Mononuclear cell (primary cell): ENCODE results near the gene MYO1F. TPM values are rescaled to one million over a fixed set of nuclear protein-coding genes. Genes with fewer than 3 reads are reported as not detected.

Source experiments
- H3K27me3 ChIP-seq: 2 replicates; pipeline ENCODE4 v1.6.0; 2011; ENCODE audit warnings: low read length, control low read depth; ENCODE audit not compliant: insufficient read depth
- H3K4me1 ChIP-seq: 2 replicates; pipeline ENCODE4 v1.5.1; 2011; ENCODE audit warnings: mild to moderate bottlenecking, low read length, control low read depth; ENCODE audit not compliant: insufficient read depth
- H3K4me3 ChIP-seq: 2 replicates; pipeline ENCODE4 v1.5.1; 2011; ENCODE audit warnings: mild to moderate bottlenecking, low read length, moderate library complexity
- H3K9me3 ChIP-seq: 2 replicates; pipeline ENCODE4 v1.5.1; 2011; ENCODE audit warnings: low read depth, mild to moderate bottlenecking, control low read depth, low read length
- total RNA-seq: library from RNA; depleted of rRNA; stranded (reverse); fragments of >200 nt; gene quantifications from one replicate; pipeline ENCODE4 v1.2.3, GENCODE V29; 2012

The MYO1F gene
- total RNA-seq, 1 donor = 145 TPM

DNA sequence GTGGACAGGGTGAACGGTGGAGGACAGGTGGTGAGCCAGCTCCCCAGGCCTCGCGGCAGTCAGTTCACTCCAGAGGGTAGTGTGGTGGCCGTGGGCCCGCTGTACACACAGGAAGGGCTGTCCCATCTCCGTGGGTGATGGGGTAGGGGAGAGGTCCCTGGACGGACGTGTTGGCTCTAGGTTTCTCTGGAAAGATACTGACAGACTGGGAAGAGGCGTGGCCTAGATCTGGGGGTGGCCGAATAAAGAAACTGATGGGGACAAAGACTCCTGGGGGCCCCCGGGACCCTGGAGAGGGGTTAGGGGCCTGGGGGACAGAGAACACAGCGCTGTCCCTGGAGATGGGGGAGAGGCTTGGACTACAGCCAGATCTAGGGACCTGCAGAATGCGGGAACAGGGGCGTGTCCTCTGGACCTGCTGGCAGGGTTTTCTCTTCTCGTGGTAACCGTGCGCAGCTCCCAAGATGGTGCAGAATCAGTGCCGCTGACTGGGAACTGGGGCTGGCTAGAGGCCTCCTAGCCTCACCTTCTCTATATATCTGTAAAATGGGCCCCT, 70.8 kb downstream of the MYO1F start:
- Histone ChIP-seq H3K27me3 (no peaks in the 10 kb centered on the region), H3K9me3 (no peaks in the 10 kb centered on the region), H3K4me1 (peaks cover 57% of the 10 kb centered on the region), H3K4me3 (peak overlapping the region; percentile 43)

DNA sequence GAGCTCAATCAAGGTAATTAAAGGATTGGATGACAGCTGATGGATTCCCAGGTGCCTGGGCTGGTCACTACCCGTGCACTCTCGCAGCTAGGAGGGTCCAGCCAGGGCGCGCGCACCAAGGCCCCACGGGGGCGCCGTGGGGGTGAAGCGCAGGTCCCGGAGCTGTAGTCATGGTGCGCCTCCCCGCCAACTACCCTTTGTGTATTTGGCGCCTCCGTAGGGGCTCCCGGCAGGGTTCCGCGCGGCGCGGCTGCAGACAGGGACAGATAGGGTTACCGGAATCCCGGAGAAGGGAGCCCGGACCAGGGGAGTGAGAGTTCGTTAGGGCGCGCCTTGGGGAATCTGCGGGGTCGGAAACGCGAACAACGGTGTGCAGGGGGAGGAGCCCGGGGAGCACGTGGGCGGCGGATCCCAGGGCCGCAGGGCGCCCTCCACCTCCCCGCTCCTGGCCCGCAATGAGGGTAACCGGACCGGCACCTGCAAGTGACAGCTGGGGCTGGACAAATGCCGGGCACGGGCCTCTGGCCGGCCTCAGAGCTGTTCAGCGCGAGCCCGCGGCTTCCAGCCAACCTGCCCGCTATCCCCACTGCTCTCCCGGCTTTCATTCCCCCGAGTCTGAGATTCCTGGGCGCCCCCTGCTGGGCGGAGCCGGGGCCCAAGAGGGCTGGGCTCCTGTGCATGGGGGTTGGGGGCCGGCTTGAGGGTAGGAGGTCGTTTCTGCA, 71.4 kb downstream of the MYO1F start:
- Histone ChIP-seq H3K4me1 (peaks cover 63% of the 10 kb centered on the region), H3K4me3 (peak overlapping the region; percentile 43), H3K27me3 (no peaks in the 10 kb centered on the region), H3K9me3 (no peaks in the 10 kb centered on the region)

DNA sequence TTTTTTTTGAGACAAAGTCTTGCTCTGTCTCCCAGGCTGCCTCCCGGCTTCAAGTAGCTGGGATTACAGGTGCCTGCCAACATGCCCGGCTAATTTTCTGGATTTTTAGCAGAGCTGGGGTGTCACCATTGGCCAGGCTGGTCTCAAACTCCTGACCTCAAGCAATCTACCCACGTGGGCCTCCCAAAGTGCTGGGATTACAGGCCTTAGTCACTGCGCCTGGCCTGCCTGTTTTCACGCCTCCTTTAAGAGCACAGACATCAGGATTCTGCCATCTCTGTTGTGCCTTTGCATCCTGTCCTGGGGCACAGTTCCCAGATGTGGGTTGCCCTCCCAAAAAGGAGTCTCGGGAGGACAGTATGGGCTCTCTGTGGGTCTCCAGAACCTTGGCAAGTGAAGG, 72.3 kb downstream of the MYO1F start:
- Histone ChIP-seq H3K27me3 (no peaks in the 10 kb centered on the region), H3K9me3 (no peaks in the 10 kb centered on the region), H3K4me3 (no peak overlapping the region), H3K4me1 (peaks cover 71% of the 10 kb centered on the region)

DNA sequence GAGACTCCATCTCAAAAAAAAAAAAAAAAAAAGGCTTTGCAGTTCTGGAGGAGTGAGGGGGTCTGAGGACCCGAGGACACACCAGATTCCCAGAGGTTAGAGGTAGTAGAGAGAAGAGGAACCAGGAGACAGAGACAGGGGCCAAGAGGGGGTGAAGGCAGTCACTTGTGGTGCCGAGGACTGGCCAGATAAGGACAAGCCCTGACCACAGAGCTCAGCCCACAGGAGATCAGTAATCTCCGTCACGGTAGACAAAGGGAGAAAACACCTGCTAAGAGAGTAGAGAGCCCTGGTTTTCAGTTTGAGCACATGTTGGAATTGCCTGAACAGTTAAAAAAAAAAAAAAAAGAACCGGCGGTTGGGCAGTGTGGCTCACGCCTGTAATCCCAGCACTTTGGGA, 73.1 kb downstream of the MYO1F start:
- no peaks in the 10 kb centered on the region for H3K27me3 ChIP-seq
- peaks cover 75% of the 10 kb centered on the region for H3K4me1 ChIP-seq
- no peaks in the 10 kb centered on the region for H3K9me3 ChIP-seq
- no peak overlapping the region for H3K4me3 ChIP-seq

DNA sequence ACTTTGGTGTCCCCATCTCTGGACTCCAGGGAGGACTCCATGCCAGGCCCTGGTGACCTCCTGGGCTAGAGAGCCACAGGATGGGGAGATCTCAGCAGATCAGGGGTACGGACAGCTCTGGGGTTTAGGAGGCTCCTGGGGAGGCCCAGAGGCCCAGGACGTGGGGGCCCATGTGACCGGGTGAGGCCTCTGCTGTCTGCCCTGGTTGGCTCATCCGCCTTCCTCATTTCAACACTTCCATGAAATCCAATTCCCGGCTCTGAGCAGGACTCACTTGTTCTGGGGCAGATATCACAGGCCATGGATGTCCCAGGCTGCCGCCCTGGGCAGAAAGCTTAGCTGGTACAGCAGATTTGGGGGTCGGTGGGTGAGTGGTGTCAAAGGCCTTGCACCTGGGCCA, 73.7 kb downstream of the MYO1F start:
- Histone ChIP-seq H3K4me3 (no peak overlapping the region), H3K27me3 (no peaks in the 10 kb centered on the region), H3K9me3 (no peaks in the 10 kb centered on the region), H3K4me1 (peaks cover 78% of the 10 kb centered on the region)

- Histone ChIP-seq H3K4me1 (peaks cover 89% of the 10 kb centered on the region), H3K27me3 (no peaks in the 10 kb centered on the region), H3K4me3 (peak overlapping the region; percentile 50), H3K9me3 (no peaks in the 10 kb centered on the region)
Observed at GRCh38 chr19:8501981-8502380, 75.3 kb downstream of the MYO1F start.

- no peaks in the 10 kb centered on the region for H3K27me3 ChIP-seq
- peaks cover 91% of the 10 kb centered on the region for H3K4me1 ChIP-seq
- no peaks in the 10 kb centered on the region for H3K9me3 ChIP-seq
- peak overlapping the region; percentile 50 for H3K4me3 ChIP-seq
Observed at GRCh38 chr19:8501516-8501915, 75.7 kb downstream of the MYO1F start.

GRCh38 chr19:8500158-8500557, 77.1 kb downstream of the MYO1F start:
- no peaks in the 10 kb centered on the region for H3K9me3 ChIP-seq
- H3K4me1 ChIP-seq = peaks cover 91% of the 10 kb centered on the region
- H3K4me3 ChIP-seq = peak overlapping the region; percentile 50
- no peaks in the 10 kb centered on the region for H3K27me3 ChIP-seq

DNA sequence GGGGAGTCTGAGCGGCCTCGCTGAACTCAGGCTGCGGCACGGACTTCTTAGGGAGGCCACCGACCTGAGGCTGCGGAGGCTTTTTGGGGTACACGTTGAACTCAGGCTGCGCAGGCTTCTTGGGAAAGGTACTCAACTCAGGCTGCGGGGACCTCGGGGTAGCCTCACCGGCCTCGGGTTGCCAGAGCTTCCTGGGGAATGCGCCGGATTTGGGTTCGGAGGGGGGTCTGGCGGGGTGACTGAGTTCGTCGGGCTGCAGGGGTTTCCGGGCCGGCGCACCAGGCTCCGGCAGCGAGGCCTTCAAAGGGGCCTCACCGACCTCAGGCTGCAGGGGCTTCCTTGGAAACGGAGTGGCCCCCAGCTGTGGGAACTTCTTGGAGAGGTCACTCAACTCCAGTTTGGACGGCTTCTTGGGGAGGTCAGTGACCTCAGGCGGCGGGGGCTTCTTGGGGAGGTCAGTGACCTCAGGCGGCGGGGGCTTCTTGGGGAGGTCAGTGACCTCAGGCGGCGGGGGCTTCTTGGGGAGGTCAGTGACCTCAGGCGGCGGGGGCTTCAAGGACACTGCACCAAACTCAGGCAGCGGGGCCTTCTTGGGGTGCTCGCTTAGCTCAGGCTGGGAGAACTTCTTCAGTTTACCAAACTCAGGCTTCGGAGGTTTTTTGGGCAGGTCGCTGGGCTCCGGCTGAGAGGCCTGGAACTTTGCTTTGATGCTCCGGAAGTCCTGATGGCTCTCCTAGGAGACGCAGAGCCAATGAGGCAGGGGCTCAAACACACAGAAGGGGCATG, 78.0 kb downstream of the MYO1F start:
- peak overlapping the region; percentile 50 for H3K4me3 ChIP-seq
- H3K9me3 ChIP-seq = no peaks in the 10 kb centered on the region
- peaks cover 91% of the 10 kb centered on the region for H3K4me1 ChIP-seq
- no peaks in the 10 kb centered on the region for H3K27me3 ChIP-seq

DNA sequence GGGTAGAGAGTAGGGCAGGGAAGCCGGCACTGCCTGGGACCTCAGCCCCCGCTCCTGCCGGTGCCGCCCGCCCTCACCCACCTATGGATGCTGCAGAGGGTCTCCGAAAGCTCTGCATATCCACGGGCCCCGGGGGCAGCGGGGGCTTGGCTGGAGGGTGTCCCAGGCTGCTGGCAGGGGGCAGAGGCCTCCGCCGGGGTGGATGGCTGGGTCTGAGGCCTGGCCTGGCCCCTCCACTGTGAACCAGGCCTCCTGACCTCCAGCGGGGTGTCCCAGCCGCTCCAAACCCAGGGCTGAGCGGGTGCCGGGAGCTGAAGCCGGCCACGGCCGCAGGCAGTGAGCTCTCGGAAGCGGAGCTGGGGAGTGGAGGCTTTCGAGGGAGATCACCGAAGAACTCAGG, 78.9 kb downstream of the MYO1F start:
- H3K4me1 ChIP-seq = peaks cover 91% of the 10 kb centered on the region
- no peaks in the 10 kb centered on the region for H3K27me3 ChIP-seq
- no peaks in the 10 kb centered on the region for H3K9me3 ChIP-seq
- H3K4me3 ChIP-seq = no peak overlapping the region

DNA sequence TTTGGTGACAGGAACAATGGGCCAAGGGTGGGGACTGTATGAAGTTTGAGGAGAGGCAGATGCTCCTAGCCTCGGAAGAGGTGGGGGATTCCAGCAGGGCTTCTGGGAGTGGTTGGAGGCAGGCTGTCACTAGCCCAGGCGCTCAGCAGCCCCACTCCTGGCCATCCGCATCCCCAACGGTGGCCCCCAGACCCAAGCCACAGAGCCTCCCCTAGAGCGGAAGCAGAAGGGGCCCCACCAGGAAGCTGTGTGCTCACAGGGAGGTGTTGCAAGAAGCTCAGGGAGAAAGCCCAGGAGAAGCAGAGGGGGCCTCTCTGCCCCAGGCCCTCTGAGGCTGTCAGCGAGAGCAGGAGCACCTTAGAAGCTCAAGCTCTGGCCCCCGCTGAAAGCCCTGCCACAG, 83.1 kb downstream of the MYO1F start:
- no peaks in the 10 kb centered on the region for H3K9me3 ChIP-seq
- peaks cover 90% of the 10 kb centered on the region for H3K4me1 ChIP-seq
- H3K27me3 ChIP-seq = no peaks in the 10 kb centered on the region
- H3K4me3 ChIP-seq = no peak overlapping the region

GRCh38 chr19:8491574-8491973, 85.7 kb downstream of the MYO1F start:
- Histone ChIP-seq H3K27me3 (no peaks in the 10 kb centered on the region), H3K4me3 (no peak overlapping the region), H3K4me1 (peaks cover 90% of the 10 kb centered on the region), H3K9me3 (no peaks in the 10 kb centered on the region)

DNA sequence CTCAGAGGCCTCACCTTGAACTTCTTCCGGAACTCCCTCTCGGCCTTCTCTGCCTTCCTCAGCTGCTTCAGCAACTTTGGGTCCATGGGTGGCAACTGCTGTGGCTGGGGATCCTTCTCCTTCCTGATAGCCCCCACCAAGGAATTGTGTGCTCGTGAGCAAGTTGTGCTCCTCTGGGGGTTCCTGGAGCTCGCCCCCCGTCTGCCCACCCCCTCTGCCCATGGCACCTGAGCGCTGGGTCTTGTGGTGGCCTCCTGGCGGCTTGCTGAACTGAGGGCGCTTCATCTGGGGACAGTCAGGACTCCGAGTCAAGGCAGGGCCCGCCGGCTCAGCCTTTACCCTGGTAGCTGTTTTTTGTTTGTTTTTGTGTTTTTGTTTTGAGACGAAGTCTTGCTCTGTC, 86.4 kb downstream of the MYO1F start:
- no peak overlapping the region for H3K4me3 ChIP-seq
- peaks cover 90% of the 10 kb centered on the region for H3K4me1 ChIP-seq
- H3K9me3 ChIP-seq = no peaks in the 10 kb centered on the region
- H3K27me3 ChIP-seq = no peaks in the 10 kb centered on the region

DNA sequence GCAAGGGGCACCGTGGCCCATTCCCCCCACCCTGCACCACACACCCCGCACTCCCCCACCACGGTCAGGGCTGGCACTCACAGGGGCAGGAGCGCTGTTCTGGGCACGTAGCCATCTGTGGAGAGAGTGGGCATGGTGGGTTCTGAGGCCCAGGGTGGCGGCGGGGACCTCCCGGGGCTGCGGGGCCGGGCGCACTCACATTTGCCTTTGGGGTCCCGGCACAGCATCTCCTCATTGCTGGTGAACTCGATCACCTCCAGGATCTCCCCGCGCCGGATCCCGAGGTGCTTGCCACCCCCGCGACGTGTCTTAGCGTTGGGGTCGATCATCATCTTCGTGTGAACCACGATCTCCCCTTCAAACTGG, 86.9 kb downstream of the MYO1F start:
- no peaks in the 10 kb centered on the region for H3K27me3 ChIP-seq
- H3K9me3 ChIP-seq = no peaks in the 10 kb centered on the region
- no peak overlapping the region for H3K4me3 ChIP-seq
- peaks cover 90% of the 10 kb centered on the region for H3K4me1 ChIP-seq

DNA sequence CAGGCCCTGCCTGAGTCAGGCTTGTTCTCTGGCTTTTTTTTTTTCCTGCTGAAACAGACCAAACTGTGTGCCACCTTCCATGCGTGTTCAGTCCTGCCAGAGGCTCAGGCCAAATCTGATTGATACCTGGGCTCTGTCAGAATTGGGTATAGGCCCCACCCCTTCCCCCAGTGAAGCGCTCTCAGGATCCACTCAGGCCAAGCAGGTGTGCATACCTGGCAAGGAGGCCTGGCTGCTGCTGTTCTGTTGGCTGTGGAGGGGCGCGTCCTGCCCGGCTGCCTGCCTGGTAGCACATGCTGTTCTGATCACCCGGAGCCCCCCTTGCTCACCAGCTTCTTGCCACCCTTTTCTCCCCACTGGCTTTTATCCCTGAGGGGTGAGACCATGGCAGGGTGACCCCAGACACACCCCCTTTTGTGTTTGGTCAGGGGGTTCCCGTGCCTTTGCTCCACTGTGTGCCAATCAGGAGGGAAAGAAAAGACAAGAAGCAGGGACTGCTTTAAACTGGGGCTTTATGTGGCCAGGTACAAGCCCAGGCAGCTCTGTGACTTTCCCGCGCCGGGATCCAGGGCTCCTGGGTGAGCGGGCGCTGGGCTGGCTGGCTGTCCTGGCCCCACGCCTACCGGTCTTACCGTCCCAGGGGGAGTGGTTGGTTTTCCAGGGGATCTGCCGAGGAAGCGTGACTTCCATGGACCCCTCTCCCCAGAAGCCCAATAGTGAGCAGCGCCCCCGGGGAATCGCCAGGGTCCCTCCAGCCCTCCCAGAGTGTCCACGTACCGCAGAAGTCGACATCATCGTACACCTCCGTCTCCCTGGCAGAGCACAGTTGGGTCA, 87.5 kb downstream of the MYO1F start:
- no peaks in the 10 kb centered on the region for H3K9me3 ChIP-seq
- H3K27me3 ChIP-seq = no peaks in the 10 kb centered on the region
- no peak overlapping the region for H3K4me3 ChIP-seq
- H3K4me1 ChIP-seq = peaks cover 90% of the 10 kb centered on the region
